ENCODE results near the gene TMEM132D. TPM values are rescaled to one million over a fixed set of nuclear protein-coding genes. Genes with fewer than 3 reads are reported as not detected.

TMEM132D gene
- total RNA-seq, 1 donor from 2014 or later, result 15.2 TPM

GRCh38 chr12:129657179-129657578 is 246.6 kb downstream of the TMEM132D start:
- H3K27ac Mint-ChIP-seq (ENCODE audit: unreplicated experiment), result no peak overlapping the region
- TF ChIP-seq CTCF (IDR thresholded peaks at IDR 0.05), result no peak
- peaks cover 3% of the 10 kb centered on the region for H3K36me3 Mint-ChIP-seq (ENCODE audit: unreplicated experiment)
- H3K4me3 Mint-ChIP-seq (ENCODE audit: unreplicated experiment), result no peak overlapping the region
- H3K9me3 Mint-ChIP-seq (ENCODE audit: unreplicated experiment), result peaks cover 11% of the 10 kb centered on the region
- no peaks in the 10 kb centered on the region for H3K27me3 Mint-ChIP-seq (ENCODE audit: unreplicated experiment)
- no peak for DNase-seq (ENCODE audit: extremely low spot score, unreplicated experiment)
- H3K4me1 Mint-ChIP-seq (ENCODE audit: unreplicated experiment), result no peaks in the 10 kb centered on the region

GRCh38 chr12:129651951-129652350 is 251.9 kb downstream of the TMEM132D start:
- Mint-ChIP-seq H3K27me3 (ENCODE audit: unreplicated experiment) (no peaks in the 10 kb centered on the region), H3K36me3 (ENCODE audit: unreplicated experiment) (no peaks in the 10 kb centered on the region), H3K4me1 (ENCODE audit: unreplicated experiment) (no peaks in the 10 kb centered on the region), H3K27ac (ENCODE audit: unreplicated experiment) (no peak overlapping the region), H3K9me3 (ENCODE audit: unreplicated experiment) (peaks cover 17% of the 10 kb centered on the region), H3K4me3 (ENCODE audit: unreplicated experiment) (no peak overlapping the region)
- no peak for TF ChIP-seq CTCF (IDR thresholded peaks at IDR 0.05)
- DNase-seq (ENCODE audit: extremely low spot score, unreplicated experiment), result no peak

- Mint-ChIP-seq H3K36me3 (ENCODE audit: unreplicated experiment) (no peaks in the 10 kb centered on the region), H3K9me3 (ENCODE audit: unreplicated experiment) (no peaks in the 10 kb centered on the region), H3K27me3 (ENCODE audit: unreplicated experiment) (no peaks in the 10 kb centered on the region), H3K27ac (ENCODE audit: unreplicated experiment) (no peak overlapping the region), H3K4me3 (ENCODE audit: unreplicated experiment) (no peak overlapping the region), H3K4me1 (ENCODE audit: unreplicated experiment) (peaks cover 7% of the 10 kb centered on the region)
- DNase-seq (ENCODE audit: extremely low spot score, unreplicated experiment), result no peak
- TF ChIP-seq CTCF (IDR thresholded peaks at IDR 0.05), result no peak
Observed at GRCh38 chr12:129641926-129642325, 261.9 kb downstream of the TMEM132D start.

- TF ChIP-seq CTCF (IDR thresholded peaks at IDR 0.05), result no peak
- no peak for DNase-seq (ENCODE audit: extremely low spot score, unreplicated experiment)
- Mint-ChIP-seq H3K27ac (ENCODE audit: unreplicated experiment) (no peak overlapping the region), H3K4me3 (ENCODE audit: unreplicated experiment) (no peak overlapping the region), H3K4me1 (ENCODE audit: unreplicated experiment) (peaks cover 14% of the 10 kb centered on the region), H3K27me3 (ENCODE audit: unreplicated experiment) (no peaks in the 10 kb centered on the region), H3K36me3 (ENCODE audit: unreplicated experiment) (no peaks in the 10 kb centered on the region), H3K9me3 (ENCODE audit: unreplicated experiment) (peaks cover 9% of the 10 kb centered on the region)
Observed at GRCh38 chr12:129635021-129635685, 268.7 kb downstream of the TMEM132D start.

GRCh38 chr12:129631316-129631715 is 272.5 kb downstream of the TMEM132D start:
- peaks cover 18% of the 10 kb centered on the region for H3K4me1 Mint-ChIP-seq (ENCODE audit: unreplicated experiment)
- peaks cover 2% of the 10 kb centered on the region for H3K36me3 Mint-ChIP-seq (ENCODE audit: unreplicated experiment)
- peaks cover 9% of the 10 kb centered on the region for H3K9me3 Mint-ChIP-seq (ENCODE audit: unreplicated experiment)

More at GRCh38 chr12:129631316-129631715, 272.5 kb downstream of the TMEM132D start:
- Mint-ChIP-seq H3K27me3 (ENCODE audit: unreplicated experiment) (no peaks in the 10 kb centered on the region), H3K27ac (ENCODE audit: unreplicated experiment) (no peak overlapping the region), H3K4me3 (ENCODE audit: unreplicated experiment) (no peak overlapping the region)
- DNase-seq (ENCODE audit: extremely low spot score, unreplicated experiment), result no peak
- TF ChIP-seq CTCF (IDR thresholded peaks at IDR 0.05), result no peak
